Spleen (tissue), 11 donors: ENCODE data around the gene SERPINB11. TPM values are rescaled to one million over a fixed set of nuclear protein-coding genes. Genes with fewer than 3 reads are reported as not detected.

Source experiments
- DNase-seq: peaks from one replicate; pipeline ENCODE4 v3.0.0-alpha.2; 2020
- H3K27ac ChIP-seq, 8 donors: fragments of 200-600 bp; sonication (generic) in 7 of 8; 1 replicate in 4 of 8; 2 replicates in 4 of 8; pipeline versions ENCODE4 v1.5.0 to v1.8.0; 2016 to 2021; ENCODE audit warnings: inconsistent platforms in 4 of 8, mild to moderate bottlenecking in 4 of 8, moderate library complexity in 1 of 8
- H3K27me3 ChIP-seq, 7 donors: fragments of 200-600 bp; sonication (generic) in 6 of 7; replicated peaks in 1 of 7; 1 replicate in 4 of 7; 2 replicates in 3 of 7; pipeline versions ENCODE4 v1.5.0 to v1.8.0; 2016 to 2021; ENCODE audit warnings: inconsistent platforms in 3 of 7, mild to moderate bottlenecking in 1 of 7
- H3K36me3 ChIP-seq, 6 donors: fragments of 200-600 bp; sonication (generic) in 5 of 6; 1 replicate in 4 of 6; 2 replicates in 2 of 6; pipeline versions ENCODE4 v1.5.0 to v1.8.0; 2016 to 2021; ENCODE audit warnings: inconsistent platforms in 2 of 6
- H3K4me1 ChIP-seq, 6 donors: fragments of 200-600 bp; sonication (generic) in 5 of 6; 1 replicate in 3 of 6; 2 replicates in 3 of 6; pipeline versions ENCODE4 v1.5.0 to v1.8.0; 2016 to 2021; ENCODE audit warnings: inconsistent platforms in 3 of 6
- H3K4me3 ChIP-seq, 8 donors: fragments of 200-600 bp; sonication (generic) in 7 of 8; 1 replicate in 4 of 8; 2 replicates in 4 of 8; pipeline versions ENCODE4 v1.5.0 to v1.8.0; 2016 to 2021; ENCODE audit warnings: inconsistent platforms in 4 of 8, mild to moderate bottlenecking in 4 of 8, moderate library complexity in 2 of 8
- H3K9me3 ChIP-seq, 8 donors: fragments of 200-600 bp; sonication (generic) in 7 of 8; 1 replicate in 4 of 8; 2 replicates in 4 of 8; pipeline versions ENCODE4 v1.5.0 to v1.8.0; 2016 to 2021; ENCODE audit warnings: inconsistent platforms in 4 of 8
- POLR2A ChIP-seq, 3 donors: fragments of 450-650 bp; IDR thresholded peaks; one replicate each; pipeline ENCODE4 v1.5.1; 2017; ENCODE audit warnings: antibody characterized with exemption in 3 of 3, mild to moderate bottlenecking in 1 of 3
- POLR2AphosphoS5 ChIP-seq, 3 donors: sonication (generic); formaldehyde crosslinking; IDR thresholded peaks; one replicate each; pipeline ENCODE4 v1.5.1; 2017; ENCODE audit warnings: antibody characterized with exemption in 3 of 3
- WGBS, 5 donors: extraction: QIAGEN DNeasy Blood & Tissue Kit in 3 of 5; methylation state at CpG; one replicate each; pipeline versions ENCODE4 v1.1.5 to v1.1.7; 2013 to 2018; 5-methylcytosine and 5-hydroxymethylcytosine counted together
- intact Hi-C: fragments of 100-400 bp; cut with DNase I; formaldehyde crosslinking; loops from one replicate; pipeline ENCODE4 v1.15.0; 2023; ENCODE audit warnings: low total_unique reads
- polyA plus RNA-seq, 3 donors: library from polyadenylated mRNA; stranded (reverse); fragments of 200-250 nt; gene quantifications; one replicate each; pipeline ENCODE4 v1.2.1, GENCODE V29; 2013
- total RNA-seq, 7 donors: library from RNA; depleted of rRNA in 3 of 7; stranded (reverse); fragments of >200 nt in 3 of 7; fragmentation: NEBNext Ultra II Directional in 4 of 7; extraction: Animal tissue kit (Norgen Biotek cat#: 25700) in 4 of 7; gene quantifications; one replicate each; pipeline versions ENCODE4 v1.1.0 to v1.2.1, GENCODE V29; 2016 to 2021
- TF ChIP-seq, protein P1 (sequence below), 11 experiments: fragments of 200-600 bp in 7 of 11; fragments of 450-650 bp in 4 of 11; sonication (generic) in 4 of 11; IDR thresholded peaks in 8 of 11; conservative IDR thresholded peaks in 3 of 11; 1 replicate in 7 of 11; 2 replicates in 4 of 11; pipeline versions ENCODE4 v1.4.0 to v1.8.0; 2016 to 2021; ENCODE audit warnings: antibody characterized with exemption in 11 of 11, inconsistent platforms in 4 of 11, mild to moderate bottlenecking in 1 of 11
- donor health status: healthy with polysubstance abuse.
- donor health status: DM: no; HTN: no; CAD: no; lungs with moderate emphysema.
- donor health status: DM: no; HTN: no; CAD: no.
- donor health status: Bipolar disorder and iron deficiency.
- donor health status: healthy.
- donor health status: DM: no; HTN: no; CAD: no.
- donor health status: DM: yes; HTN: yes; CAD: no.

Gene SERPINB11
- total and polyA plus RNA-seq, 10 donors = not detected

DNA sequence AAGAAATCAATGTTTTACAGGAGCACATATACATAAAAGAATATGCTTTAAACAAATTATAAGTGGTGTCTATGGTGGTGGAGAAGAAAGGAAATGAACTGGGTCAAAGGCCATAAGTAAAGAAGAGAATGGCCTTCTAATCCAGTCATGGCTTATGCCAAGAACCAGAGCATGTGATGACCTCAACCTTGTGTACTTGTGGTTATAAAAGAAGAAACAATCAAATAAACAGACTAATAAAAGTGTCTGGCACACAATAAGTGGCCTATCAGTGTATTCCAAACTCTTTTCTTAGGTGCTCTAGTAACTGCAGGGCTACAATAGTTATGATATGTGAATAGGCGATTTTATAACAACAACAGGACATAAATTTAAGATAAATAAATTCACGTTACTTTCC lies 2.6 kb downstream of the SERPINB11 start:
- no peak for TF ChIP-seq POLR2AphosphoS5 (IDR thresholded peaks at IDR 0.05)
- no peak for TF ChIP-seq POLR2A (IDR thresholded peaks at IDR 0.05)
- TF ChIP-seq, protein P1, sequence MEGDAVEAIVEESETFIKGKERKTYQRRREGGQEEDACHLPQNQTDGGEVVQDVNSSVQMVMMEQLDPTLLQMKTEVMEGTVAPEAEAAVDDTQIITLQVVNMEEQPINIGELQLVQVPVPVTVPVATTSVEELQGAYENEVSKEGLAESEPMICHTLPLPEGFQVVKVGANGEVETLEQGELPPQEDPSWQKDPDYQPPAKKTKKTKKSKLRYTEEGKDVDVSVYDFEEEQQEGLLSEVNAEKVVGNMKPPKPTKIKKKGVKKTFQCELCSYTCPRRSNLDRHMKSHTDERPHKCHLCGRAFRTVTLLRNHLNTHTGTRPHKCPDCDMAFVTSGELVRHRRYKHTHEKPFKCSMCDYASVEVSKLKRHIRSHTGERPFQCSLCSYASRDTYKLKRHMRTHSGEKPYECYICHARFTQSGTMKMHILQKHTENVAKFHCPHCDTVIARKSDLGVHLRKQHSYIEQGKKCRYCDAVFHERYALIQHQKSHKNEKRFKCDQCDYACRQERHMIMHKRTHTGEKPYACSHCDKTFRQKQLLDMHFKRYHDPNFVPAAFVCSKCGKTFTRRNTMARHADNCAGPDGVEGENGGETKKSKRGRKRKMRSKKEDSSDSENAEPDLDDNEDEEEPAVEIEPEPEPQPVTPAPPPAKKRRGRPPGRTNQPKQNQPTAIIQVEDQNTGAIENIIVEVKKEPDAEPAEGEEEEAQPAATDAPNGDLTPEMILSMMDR (IDR thresholded peaks at IDR 0.05 in 8 of 11, conservative IDR thresholded peaks at IDR 0.05 in 3 of 11) = no peak
- Histone ChIP-seq H3K4me1 (no peaks in the 10 kb centered on the region), H3K36me3 (no peaks in the 10 kb centered on the region), H3K27ac (no peak overlapping the region), H3K9me3 (no peaks in the 10 kb centered on the region), H3K4me3 (no peak overlapping the region), H3K27me3 (no peaks in the 10 kb centered on the region)
- WGBS, 5 donors = 82 to 91% (median 86%) methylated on average over 2 of the region's 2 CpGs
- intact Hi-C loops = no loop called here
- DNase-seq = no peak

DNA sequence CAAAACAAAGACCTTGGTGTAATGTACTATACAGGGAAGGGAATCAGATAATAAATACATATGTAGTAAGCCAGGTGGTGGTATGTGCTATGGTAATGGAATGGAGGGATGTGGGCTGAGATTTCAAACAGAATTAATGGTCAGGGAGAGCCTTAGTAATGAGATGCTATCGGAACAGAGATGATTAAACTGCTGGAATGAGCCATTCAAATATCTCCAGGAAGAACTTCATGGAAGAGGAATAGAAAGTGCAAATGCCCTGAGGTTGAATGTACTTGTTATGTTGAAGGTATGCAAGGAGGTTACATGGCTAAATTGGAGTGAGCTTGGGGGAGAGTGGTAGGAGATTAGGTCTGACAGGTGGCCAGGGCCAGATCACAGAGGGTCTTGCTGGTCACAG lies 5.1 kb downstream of the SERPINB11 start:
- Histone ChIP-seq H3K27me3 (no peaks in the 10 kb centered on the region), H3K4me3 (no peak overlapping the region), H3K9me3 (peaks cover 0 to 4% (median 0%) of the 10 kb centered on the region in 8 donors), H3K27ac (no peak overlapping the region), H3K36me3 (no peaks in the 10 kb centered on the region), H3K4me1 (no peaks in the 10 kb centered on the region)
- 83 to 97% (median 89%) methylated on average over 1 of the region's 1 CpG for WGBS, 5 donors
- no peak for DNase-seq
- intact Hi-C loops = no loop called here
- TF ChIP-seq POLR2A (IDR thresholded peaks at IDR 0.05) (no peak), POLR2AphosphoS5 (IDR thresholded peaks at IDR 0.05) (no peak)
- TF ChIP-seq, protein P1 (IDR thresholded peaks at IDR 0.05 in 8 of 11, conservative IDR thresholded peaks at IDR 0.05 in 3 of 11) = no peak

DNA sequence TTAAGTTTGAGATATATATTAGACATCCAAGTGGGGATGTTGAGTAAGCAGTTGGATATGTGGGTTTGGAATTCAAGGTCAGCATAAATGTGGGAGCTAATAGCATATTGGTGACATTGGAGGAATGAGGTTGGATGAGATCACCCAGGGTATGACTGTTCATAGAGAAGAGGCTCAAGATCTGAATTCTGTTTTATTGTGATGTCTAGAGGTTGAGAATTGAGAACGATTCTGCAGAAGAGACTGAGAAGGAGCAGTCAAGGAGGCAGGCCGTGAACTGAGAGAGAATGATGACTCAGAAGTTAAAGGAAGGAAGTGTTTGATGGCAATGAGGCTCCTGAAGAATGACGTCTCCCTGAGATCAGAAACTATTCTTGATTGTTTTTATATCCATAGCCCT lies 5.9 kb downstream of the SERPINB11 start:
- intact Hi-C loops = no loop called here
- DNase-seq = no peak
- TF ChIP-seq POLR2AphosphoS5 (IDR thresholded peaks at IDR 0.05) (no peak), POLR2A (IDR thresholded peaks at IDR 0.05) (no peak)
- TF ChIP-seq, protein P1 (IDR thresholded peaks at IDR 0.05 in 8 of 11, conservative IDR thresholded peaks at IDR 0.05 in 3 of 11) = no peak

DNA sequence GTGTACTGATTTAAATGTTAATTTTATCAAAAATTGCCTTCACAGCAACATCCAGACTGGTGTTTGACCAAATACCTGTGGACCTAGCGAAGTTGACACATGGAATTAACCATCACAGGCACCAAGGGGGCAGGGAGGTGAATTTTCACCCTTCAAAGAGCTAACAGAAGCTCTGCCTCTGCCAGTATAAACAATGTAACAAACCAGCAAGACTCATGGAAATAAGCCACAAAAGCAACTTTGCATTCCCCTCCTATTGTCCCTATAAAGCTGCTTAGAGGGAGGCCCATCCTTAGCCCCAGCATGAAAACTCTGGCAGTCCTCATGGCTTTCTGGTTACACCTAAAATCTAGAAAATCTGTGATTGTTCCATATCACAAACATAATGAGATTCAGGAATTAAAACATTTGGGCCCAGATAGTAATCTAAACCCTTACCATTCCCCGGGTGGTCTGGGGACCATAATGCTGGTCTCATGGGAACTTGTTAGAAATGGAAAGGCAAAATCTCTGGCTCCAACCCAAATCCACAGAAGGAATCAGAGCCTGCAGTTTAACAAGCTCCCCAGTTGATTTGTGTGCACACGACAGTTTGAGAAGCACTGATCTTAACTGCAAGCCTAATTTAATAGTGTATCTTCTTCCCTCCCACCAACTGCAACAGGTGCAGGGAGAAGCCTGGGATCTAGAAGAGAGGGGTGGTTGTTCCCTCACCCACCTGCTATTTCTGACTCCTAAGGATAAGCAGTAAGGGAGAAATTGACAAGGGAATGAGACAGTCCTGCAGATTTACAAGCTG lies 23.1 kb downstream of the SERPINB11 start:
- 15 to 46% (median 20%) methylated on average over 3 of the region's 3 CpGs for WGBS, 5 donors
- no peak for DNase-seq
- Histone ChIP-seq H3K4me3 (no peak overlapping the region), H3K36me3 (no peaks in the 10 kb centered on the region), H3K27me3 (peaks cover 0 to 4% (median 0%) of the 10 kb centered on the region in 7 donors), H3K27ac (no peak overlapping the region), H3K4me1 (no peaks in the 10 kb centered on the region), H3K9me3 (no peaks in the 10 kb centered on the region)
- TF ChIP-seq POLR2AphosphoS5 (IDR thresholded peaks at IDR 0.05) = no peak
- TF ChIP-seq, protein P1 (IDR thresholded peaks at IDR 0.05 in 8 of 11, conservative IDR thresholded peaks at IDR 0.05 in 3 of 11) = no peak
- no peak for TF ChIP-seq POLR2A (IDR thresholded peaks at IDR 0.05)
- intact Hi-C loops = no loop called here

More for the DNA sequence above, 5.9 kb downstream of the SERPINB11 start:
- Histone ChIP-seq H3K27me3 (no peaks in the 10 kb centered on the region), H3K27ac (no peak overlapping the region), H3K36me3 (no peaks in the 10 kb centered on the region), H3K9me3 (peaks cover 3 to 12% (median 8%) of the 10 kb centered on the region in 8 donors), H3K4me1 (no peaks in the 10 kb centered on the region), H3K4me3 (no peak overlapping the region)
- 34 to 38% (median 36%) methylated on average over 3 of the region's 3 CpGs for WGBS, 5 donors
